LNCAP (cell line): ENCODE measurements around the gene DHX58.

Source experiments
- TF ChIP-seq, protein P1 (sequence below): fragments of 450-650 bp; IDR thresholded peaks from 2 replicates; pipeline ENCODE4 v1.5.1; 2017; ENCODE audit warnings: mild to moderate bottlenecking

The DHX58 gene

DNA sequence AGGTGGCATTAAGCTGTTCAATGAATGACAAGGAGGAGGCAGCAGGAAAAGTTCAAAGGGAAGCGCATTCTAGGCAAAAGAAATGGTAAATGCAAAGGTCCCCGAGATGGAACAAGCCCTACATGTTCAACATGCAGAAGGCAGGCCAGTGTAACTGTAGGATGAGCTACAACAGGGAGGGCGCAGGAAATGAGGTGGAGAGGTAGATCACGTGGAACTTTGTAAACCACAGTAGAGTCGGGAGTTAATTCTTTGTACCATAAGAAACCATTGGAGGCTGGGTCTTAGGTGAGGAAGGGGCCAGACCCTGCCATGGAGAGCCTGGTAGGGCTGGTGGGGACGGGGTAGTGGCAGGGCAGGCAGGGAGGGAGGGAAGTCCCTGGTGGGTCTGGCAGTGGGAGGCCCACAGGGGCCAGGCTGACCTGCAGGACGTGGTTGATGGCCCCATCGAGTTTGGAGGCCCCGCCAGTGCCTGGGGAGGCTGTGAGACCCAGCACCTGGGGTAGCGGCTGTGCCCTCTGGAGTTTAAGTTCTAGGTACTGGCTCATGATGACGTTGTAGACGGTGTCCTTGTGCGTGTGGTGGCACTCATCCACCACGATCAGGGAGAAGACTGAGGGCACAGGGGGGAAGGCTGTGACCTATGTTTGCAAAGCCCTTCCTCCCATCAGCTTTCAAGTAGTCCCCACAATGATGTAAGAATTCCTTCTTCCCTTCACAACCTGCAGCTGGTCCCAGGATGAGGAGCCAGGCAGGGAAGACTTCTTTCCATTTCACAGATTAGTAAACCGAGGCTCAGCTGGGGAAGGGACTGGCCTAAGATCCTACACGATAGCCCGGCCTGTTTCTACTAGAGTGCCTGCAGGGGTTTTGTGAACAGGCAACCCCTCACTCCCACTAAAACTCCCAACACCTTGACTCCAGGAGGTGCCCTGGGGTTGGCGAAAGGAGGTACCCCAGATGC, 1.9 kb downstream of the DHX58 start:
- TF ChIP-seq, protein P1, sequence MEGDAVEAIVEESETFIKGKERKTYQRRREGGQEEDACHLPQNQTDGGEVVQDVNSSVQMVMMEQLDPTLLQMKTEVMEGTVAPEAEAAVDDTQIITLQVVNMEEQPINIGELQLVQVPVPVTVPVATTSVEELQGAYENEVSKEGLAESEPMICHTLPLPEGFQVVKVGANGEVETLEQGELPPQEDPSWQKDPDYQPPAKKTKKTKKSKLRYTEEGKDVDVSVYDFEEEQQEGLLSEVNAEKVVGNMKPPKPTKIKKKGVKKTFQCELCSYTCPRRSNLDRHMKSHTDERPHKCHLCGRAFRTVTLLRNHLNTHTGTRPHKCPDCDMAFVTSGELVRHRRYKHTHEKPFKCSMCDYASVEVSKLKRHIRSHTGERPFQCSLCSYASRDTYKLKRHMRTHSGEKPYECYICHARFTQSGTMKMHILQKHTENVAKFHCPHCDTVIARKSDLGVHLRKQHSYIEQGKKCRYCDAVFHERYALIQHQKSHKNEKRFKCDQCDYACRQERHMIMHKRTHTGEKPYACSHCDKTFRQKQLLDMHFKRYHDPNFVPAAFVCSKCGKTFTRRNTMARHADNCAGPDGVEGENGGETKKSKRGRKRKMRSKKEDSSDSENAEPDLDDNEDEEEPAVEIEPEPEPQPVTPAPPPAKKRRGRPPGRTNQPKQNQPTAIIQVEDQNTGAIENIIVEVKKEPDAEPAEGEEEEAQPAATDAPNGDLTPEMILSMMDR = no peak

DNA sequence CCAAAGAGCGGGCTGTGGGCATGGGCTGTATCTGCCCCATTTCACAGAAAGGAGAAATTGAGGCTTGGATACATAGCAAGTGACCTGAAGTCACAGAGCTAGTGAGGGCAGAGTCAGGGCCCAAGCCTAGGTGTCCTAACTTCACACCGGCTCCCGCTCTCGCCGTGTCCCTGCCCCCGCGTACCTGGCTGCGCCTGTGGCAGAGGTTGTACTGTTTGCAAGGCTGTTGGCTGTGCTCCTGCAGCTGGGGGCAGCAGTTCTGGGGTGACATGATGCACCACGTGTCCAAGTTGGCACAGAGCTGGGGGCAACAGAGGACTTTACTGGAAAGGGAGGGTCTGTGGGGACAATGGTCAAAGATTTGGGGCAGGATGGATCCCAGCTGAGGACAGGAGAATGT, 3.4 kb downstream of the DHX58 start:
- TF ChIP-seq, protein P1 = no peak

DNA sequence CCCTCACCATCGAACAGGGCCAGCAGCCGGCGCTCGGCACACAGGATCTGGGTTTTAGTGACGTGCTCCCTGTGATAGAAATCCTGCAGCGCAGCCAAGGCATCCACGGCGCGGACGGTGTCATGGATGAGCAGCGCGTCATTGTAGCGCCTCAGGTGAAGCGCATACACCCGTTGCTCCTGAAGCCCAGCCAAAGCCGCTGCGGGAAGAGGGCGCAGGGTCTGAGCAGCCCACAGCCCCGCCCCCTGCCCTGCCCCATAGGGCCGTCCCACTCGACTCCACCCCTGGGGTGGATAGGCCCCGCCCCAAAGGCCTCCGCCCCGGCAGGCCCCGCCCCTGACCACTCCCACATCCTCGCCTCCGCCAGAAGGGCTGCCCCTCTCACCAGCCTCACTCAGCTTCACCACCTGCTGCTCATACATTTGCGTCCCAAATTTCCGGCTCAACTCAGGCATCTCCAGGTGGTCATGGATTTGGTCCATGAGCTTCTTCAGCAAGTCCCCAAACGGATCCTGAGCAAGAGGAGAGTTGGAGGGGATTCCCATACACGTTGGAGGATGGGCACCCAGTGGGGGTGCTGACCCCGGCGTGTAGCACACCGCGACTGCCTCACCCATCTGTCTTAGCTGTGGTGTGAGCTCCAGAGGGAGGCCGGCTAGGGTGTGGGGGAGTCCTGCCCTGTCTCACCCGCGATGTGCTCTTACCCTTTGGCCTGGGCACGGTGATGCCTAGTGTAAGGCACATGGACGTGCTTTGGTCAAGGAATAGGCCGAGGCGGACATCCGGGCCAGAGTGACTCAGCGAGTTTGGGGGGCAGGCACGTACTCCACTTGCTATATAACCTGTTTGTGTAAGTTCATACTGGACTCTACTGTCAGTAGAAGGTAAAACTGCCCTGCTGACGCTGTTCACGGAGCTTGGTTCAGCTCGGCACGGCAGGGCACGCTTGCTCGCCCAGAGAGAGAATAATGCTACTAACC, 4.6 kb downstream of the DHX58 start:
- TF ChIP-seq, protein P1 = no peak

DNA sequence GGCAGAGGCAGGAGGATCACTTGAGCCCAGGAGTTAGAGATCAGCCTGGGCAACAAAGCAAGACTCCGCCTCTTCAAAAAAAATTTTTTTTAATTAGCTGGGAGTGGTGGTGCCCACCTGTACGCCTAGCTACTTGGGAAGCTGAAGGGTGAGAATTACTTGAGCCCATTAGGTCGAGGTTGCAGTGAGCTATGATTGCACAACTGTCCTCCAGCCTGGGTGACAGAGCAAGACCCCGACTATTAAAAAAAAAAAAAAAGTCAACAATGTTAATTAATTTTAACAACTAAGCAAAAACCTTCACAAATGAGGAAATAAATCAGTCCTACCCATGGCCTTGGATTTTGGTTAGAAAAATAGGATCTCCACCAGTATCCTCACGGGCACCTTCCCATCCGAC, 5.4 kb downstream of the DHX58 start:
- TF ChIP-seq, protein P1 = no peak

DNA sequence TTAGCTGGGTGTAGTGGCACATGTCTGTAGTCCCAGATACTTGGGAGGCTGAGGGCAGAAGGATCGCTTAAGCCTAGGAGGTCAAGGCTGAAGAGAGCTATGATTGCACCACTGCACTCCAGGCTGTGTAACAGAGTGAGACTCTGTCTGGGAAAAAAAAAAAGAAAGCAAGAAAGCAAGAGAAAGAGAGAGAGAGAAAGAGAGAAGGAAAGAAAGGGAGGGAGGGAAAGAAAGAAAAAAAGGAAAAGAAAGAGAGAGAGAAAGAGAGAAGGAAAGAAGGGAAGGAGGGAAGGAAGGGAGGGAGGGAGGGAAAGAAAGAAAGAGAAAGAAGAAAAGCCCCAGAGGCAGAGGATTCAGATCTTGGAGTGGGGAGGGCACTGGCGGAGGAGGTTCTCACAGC, 6.5 kb downstream of the DHX58 start:
- TF ChIP-seq, protein P1 = no peak

DNA sequence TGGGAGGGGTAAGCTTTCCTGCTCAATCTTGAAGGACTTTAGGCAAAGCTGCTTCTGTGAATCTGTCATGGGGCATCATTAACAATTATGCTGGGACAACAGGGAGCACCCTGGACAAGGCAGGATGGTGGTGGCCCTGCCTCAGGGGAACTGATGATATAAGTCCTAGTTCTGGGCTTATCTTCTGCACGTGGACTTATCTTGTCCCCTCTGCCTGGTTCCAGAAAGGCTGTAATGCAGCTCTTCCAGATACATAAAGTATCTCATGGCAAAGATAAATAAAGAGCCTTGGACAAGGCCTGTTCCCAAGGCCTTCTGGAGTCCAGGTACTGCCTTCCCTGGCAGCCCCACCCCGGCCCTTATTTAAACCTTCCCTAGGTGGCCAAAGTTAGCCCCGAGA, 8.2 kb downstream of the DHX58 start:
- TF ChIP-seq, protein P1 = no peak

DNA sequence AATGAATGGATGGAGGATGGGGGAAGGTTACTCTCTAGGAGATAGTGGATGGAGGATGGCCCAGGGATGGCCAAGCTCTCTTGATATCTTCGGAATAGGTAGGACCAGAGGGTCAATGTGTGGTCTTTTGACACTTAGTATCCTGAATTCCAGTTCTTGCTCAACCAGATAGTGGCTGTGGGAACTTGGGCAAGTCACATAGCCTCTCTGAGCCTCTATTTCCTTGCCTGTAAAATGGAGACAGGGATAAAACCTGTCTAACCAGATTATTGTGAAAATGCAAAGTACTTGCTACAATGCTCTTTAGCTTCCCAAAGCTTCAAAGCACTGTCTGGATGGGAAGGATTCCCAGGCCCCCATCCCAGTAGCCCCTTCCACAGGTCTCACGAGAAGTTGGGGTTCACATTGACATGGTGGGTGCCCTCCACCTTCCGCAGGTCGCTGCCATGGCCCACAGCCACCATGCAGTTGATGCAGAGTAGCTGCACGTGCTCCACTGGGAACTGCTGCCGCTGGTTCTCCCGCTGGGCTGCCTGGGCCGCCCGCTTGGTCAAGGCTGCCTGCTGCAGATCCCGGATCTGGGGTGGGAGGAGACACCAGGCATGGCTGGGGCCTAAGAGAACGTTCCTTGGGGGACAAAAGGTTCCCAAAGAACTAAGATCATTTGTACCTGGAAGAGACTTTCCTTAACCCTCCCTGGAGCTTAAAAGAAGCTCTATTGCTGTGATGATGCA, 9.1 kb downstream of the DHX58 start:
- TF ChIP-seq, protein P1 = no peak
